UCSD-AML1 (cell line): Measurements from ENCODE around the gene STX16.
A peak's percentile ranks its signal among the peaks of the same experiment; 100 is the strongest.

Source experiments
- DNase-seq: peaks from one replicate; lab custom pipeline; 2025; ENCODE audit not compliant: unreplicated experiment; lab: John Stamatoyannopoulos, UW

STX16 gene

GRCh38 chr20:58651946-58652605 lies 993 bp downstream of the STX16 start:
- DNase-seq = peak; percentile 87

- DNase-seq = no peak
Observed at GRCh38 chr20:58652606-58653294, 1.7 kb downstream of the STX16 start.

GRCh38 chr20:58654337-58654736 lies 3.3 kb downstream of the STX16 start:
- no peak for DNase-seq

- no peak for DNase-seq
Observed at GRCh38 chr20:58655328-58656107, 4.4 kb downstream of the STX16 start.

GRCh38 chr20:58656831-58657230 lies 5.7 kb downstream of the STX16 start:
- DNase-seq = no peak

- no peak for DNase-seq
Observed at GRCh38 chr20:58657262-58657661, 6.2 kb downstream of the STX16 start.

- DNase-seq = no peak
Observed at GRCh38 chr20:58657986-58658385, 6.9 kb downstream of the STX16 start.

GRCh38 chr20:58658760-58659159 lies 7.7 kb downstream of the STX16 start:
- DNase-seq = no peak

GRCh38 chr20:58659841-58660240 lies 8.8 kb downstream of the STX16 start:
- DNase-seq = no peak

- peak; percentile 20 for DNase-seq
Observed at GRCh38 chr20:58660855-58661597, 9.9 kb downstream of the STX16 start.

- no peak for DNase-seq
Observed at GRCh38 chr20:58661598-58662473, 10.8 kb downstream of the STX16 start.

- no peak for DNase-seq
Observed at GRCh38 chr20:58664331-58664730, 13.2 kb downstream of the STX16 start.

- DNase-seq = no peak
Observed at GRCh38 chr20:58664883-58665282, 13.8 kb downstream of the STX16 start.

GRCh38 chr20:58665606-58666005 lies 14.5 kb downstream of the STX16 start:
- no peak for DNase-seq

- DNase-seq = no peak
Observed at GRCh38 chr20:58666702-58667101, 15.6 kb downstream of the STX16 start.

GRCh38 chr20:58667975-58668374 lies 16.9 kb downstream of the STX16 start:
- no peak for DNase-seq

- DNase-seq = no peak
Observed at GRCh38 chr20:58668901-58669286, 17.8 kb downstream of the STX16 start.

GRCh38 chr20:58669287-58670006 lies 18.4 kb downstream of the STX16 start:
- DNase-seq = no peak

- DNase-seq = no peak
Observed at GRCh38 chr20:58670102-58670501, 19.0 kb downstream of the STX16 start.

- DNase-seq = no peak
Observed at GRCh38 chr20:58670659-58671058, 19.6 kb downstream of the STX16 start.
